CD4-positive, alpha-beta T cell treated with Interleukin-4 for 1 hour (primary cell): ENCODE measurements around the gene AAR2.

ENCODE experiments used
- DNase-seq, 2 donors: peaks; one replicate each; pipeline ENCODE4 v3.0.0-alpha.2; 2020 to 2022

The AAR2 gene

GRCh38 chr20:36218380-36219064 is 17.8 kb upstream of the AAR2 start:
- no peak for DNase-seq

GRCh38 chr20:36219671-36220220 is 16.5 kb upstream of the AAR2 start:
- no peak for DNase-seq

DNA sequence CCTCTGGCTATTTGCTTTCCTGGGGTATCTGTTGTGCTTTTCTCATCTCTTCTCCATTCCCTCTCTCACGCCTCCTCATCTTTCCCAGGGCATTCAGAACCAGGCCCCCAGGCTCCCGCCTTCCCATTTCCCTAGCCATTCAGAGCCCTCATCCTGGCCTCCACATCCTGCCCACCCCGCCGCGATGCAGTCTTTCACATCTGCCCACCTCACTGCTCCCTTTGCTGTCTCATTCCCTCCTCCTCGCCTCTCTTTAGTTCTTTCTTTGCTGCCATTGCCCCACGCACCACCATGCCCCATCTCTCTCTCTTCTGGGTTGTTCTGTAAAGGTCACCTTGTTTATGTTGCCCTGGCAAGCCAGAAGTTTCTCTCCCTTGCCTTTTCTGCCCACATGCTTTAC is 10.6 kb upstream of the AAR2 start:
- no peak for DNase-seq

- DNase-seq = no peak
Observed at GRCh38 chr20:36228770-36229169, 7.5 kb upstream of the AAR2 start.

- no peak for DNase-seq
Observed at GRCh38 chr20:36230019-36230418, 6.3 kb upstream of the AAR2 start.

GRCh38 chr20:36231331-36231730 is 4.9 kb upstream of the AAR2 start:
- DNase-seq = no peak

DNA sequence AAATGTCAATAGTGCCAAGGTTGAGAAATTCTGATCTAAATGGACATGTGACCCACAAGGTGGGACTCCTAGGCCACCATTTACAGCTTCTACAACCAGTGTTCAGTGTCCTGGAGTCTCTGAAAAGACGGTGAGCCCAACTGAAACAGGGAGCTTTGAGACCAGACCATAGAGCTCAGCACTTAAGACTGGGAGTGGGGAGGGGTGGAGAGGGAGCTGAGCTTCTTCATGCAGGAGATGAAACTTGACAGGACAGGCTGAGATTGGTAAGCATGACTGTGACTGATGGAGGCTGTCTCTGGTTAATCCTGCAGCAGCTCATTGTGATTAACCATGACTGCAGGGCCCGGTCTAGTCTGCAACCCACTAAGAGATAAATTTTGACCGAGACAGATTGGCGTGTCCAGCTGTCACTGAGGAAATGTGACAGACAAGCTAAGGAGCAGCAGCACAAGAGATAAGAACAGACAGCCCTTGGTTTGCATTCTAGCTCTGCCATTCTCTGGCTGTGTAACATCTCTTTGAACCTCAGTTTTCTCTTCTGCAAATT is 1.4 kb upstream of the AAR2 start:
- no peak for DNase-seq

GRCh38 chr20:36236786-36237121 is 476 bp downstream of the AAR2 start:
- DNase-seq = no peak

GRCh38 chr20:36237477-36237876 is 1.2 kb downstream of the AAR2 start:
- no peak for DNase-seq

DNA sequence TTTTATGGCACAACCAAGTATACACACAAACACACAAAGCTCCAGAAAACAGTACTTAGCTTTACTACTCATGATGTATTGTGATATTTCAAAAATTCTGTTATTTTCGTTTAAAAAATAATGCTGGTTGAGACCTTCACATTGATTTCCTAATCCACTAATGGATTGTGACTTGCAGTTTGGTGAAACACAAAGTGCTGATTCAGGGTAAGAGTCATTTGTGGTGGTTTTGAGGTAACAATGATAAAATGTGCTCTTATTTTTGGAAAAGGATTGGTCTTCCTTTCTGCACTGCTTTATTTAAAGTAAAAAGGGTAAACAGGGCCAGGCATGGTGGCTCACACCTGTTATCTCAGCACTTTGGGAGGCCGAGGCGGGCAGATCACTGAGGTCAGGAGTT is 1.9 kb downstream of the AAR2 start:
- no peak for DNase-seq

- no peak for DNase-seq
Observed at GRCh38 chr20:36238760-36239159, 2.5 kb downstream of the AAR2 start.

- DNase-seq = no peak
Observed at GRCh38 chr20:36240076-36240475, 3.8 kb downstream of the AAR2 start.

DNA sequence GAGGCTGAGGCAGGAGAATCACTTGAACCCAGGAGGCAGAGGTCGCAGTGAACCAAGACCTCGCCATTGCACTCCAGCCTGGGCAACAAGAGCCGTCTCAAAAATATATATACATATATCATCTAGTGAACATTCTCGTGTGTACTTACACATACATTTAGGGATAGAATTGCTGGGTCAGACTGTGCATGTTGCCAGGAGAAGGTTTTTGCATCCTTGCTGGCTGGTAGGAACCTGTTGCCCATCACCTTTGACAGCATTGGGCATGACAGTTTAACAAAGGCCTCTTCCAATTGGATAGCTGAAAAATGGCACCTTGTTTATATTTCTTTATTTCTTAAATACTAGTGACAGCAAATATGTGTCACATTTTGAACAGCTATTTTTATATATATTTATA is 5.4 kb downstream of the AAR2 start:
- no peak for DNase-seq

DNA sequence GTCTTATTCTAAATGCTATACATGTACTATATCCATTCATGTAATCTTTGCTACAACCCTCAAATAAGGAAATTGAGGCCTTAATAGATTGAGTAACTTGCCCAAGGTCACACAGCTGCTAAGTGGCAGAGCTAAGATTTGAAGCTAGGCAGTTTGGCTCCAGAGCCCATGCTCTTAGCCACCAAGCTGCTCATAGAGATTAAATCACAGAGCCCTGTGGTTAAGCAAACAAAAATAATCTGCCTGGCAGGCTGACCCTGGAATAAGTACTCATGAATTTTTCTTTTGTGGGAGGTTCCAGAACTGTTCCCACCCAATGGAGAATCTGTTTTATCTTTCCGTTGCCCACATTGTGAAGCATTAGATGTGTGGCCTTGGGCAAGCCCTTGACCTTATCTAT is 7.4 kb downstream of the AAR2 start:
- no peak for DNase-seq

GRCh38 chr20:36246401-36246800 is 10.1 kb downstream of the AAR2 start:
- DNase-seq = no peak

DNA sequence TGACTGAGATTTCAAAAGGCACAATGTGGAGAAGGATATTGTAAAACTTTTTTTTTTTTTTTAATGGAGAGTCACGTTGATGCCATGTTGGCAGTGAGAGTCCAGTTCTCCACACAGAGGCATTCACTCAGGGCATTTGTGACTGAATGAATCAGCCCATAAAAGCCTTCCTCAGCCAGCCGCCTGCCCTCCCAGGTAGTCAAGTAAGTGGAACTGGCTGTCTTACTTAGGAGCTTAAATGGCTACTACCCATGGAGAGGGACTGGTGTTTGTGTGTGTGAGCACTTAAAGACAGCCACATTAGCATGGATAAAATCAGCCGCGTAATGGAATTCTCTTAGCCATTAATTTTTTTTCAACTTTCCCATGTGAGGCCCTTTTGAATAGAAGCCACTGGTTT is 12.6 kb downstream of the AAR2 start:
- DNase-seq = no peak

DNA sequence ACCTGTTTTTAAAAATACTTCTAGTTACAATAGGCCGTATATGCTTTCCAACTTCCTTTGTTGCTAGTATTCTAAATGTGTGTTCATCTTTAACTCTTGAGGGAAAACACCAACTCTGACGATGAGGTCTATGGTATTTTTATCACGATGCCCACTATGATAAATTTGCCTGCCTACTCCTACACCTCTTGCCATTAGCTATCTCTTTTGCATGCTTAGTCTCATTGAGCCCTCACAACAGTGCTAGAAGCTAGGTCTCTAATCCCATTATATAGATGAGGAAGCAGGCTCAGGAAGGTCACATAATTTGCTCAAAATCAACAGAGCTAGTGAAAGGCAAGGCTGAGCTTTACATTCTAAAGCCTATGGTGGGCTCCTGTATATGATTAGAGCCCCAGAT is 13.2 kb downstream of the AAR2 start:
- no peak for DNase-seq

- DNase-seq = no peak
Observed at GRCh38 chr20:36251426-36251825, 15.1 kb downstream of the AAR2 start.

GRCh38 chr20:36252511-36252910 is 16.2 kb downstream of the AAR2 start:
- no peak for DNase-seq

- no peak for DNase-seq
Observed at GRCh38 chr20:36253036-36253435, 16.8 kb downstream of the AAR2 start.

DNA sequence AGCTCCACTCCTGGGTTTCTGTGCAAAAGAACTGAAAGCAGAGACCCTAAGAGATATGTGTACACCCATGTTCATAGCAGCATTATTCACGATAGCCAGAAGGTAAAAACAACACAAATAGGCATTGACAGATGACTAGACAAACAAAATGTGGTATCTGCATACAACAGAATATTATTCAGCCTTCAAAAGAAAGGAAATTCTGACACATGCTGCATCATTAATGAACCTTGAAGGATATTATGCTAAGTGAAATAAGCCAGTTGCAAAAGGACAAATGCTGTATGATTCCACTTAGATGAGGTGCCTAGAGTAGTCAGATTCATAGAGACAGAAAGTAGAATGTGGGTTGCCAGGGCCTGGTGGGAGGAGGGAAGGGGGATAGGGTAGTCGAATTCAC is 17.8 kb downstream of the AAR2 start:
- no peak for DNase-seq

DNA sequence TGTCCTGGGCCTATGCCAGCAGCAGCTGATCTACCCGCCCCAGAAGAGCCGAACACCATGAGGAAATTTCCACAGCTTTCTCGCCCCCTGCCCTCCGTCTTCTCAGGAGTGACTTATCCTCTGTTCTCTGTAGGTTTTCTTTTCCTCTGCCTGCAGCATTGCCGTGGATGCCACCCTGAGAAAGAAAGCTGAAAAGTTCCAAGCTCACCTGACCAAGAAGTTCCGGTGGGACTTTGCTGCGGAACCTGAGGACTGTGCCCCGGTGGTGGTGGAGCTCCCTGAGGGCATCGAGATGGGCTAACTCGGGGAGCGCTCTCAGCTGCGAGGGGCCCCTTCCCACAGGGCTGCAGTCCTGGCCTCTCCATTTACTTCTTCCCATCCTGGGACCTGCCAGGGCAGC is 19.2 kb downstream of the AAR2 start:
- DNase-seq = no peak

- DNase-seq = no peak
Observed at GRCh38 chr20:36259177-36260061, 23.1 kb downstream of the AAR2 start.

- no peak for DNase-seq
Observed at GRCh38 chr20:36260316-36260715, 24.0 kb downstream of the AAR2 start.
